Mammary epithelial cell (primary cell): ENCODE results near the gene TUB.

Experiments used
- CTCF ChIP-seq, 2 donors: IDR thresholded peaks in 1 of 2; conservative IDR thresholded peaks in 1 of 2; 2 replicates each; pipeline ENCODE4 v1.5.1; 2011 to 2012; ENCODE audit warnings: inconsistent platforms in 2 of 2, low read length in 2 of 2, mild to moderate bottlenecking in 2 of 2, control low read depth in 1 of 2, low read depth in 1 of 2; ENCODE audit not compliant: insufficient read depth in 1 of 2; ENCODE audit errors: extremely low read depth in 1 of 2
- EZH2 ChIP-seq: IDR thresholded peaks from 2 replicates; pipeline ENCODE4 v1.6.1; 2012; ENCODE audit warnings: low read length, inconsistent platforms, borderline replicate concordance

- TF ChIP-seq EZH2 (no peak), CTCF (conservative IDR thresholded peaks at IDR 0.05 in 1 of 2, IDR thresholded peaks at IDR 0.05 in 1 of 2; ENCODE audit: extremely low read depth in 1 of 2, insufficient read depth in 1 of 2, low read depth in 1 of 2, low read length in 2 of 2) (no peak)
These were observed 13.5 kb upstream of the TUB start for GRCh38 chr11:8067567-8067928.
